ENCODE measurements around the gene PAPSS1. TPM values are rescaled to one million over a fixed set of nuclear protein-coding genes. Genes with fewer than 3 reads are reported as not detected.

PAPSS1 gene
- total and polyA plus RNA-seq, 2 of the 8 experiments (the other 6 are each of a cell fraction or from before 2014, with no cell fraction given): 79.2 to 98.5 TPM

GRCh38 chr4:107616838-107617389, 103.1 kb downstream of the PAPSS1 start:
- Histone ChIP-seq H3K14ac (ENCODE audit: insufficient read length) (no peak overlapping the region), H2BK120ac (replicated peaks; ENCODE audit: low read depth, low read length) (no peak overlapping the region), H2BK15ac (ENCODE audit: low read length) (no peak overlapping the region), H3K79me1 (ENCODE audit: low read depth, low read length) (no peaks in the 10 kb centered on the region; the same call in 1 of the 2 replicates), H2BK5ac (ENCODE audit: low read depth, low read length) (no peak overlapping the region), H3K4ac (replicated peaks; ENCODE audit: insufficient read length, low read depth, low read length) (no peak overlapping the region), H4K91ac (replicated peaks; ENCODE audit: insufficient read length, low read length) (no peak overlapping the region), H3K9me3 (ENCODE audit: insufficient read depth in 2 of 2, low read depth in 1 of 2, low read length in 1 of 2) (no peaks in the 10 kb centered on the region; a peak in 1 of 4 replicates), H2BK12ac (ENCODE audit: low read depth, low read length) (no peak overlapping the region), H3K27me3 (replicated peaks in 1 of 4; ENCODE audit: control insufficient read depth in 3 of 4, extremely low read depth in 1 of 4, insufficient read depth in 3 of 4, low read length in 3 of 4) (no peaks in the 10 kb centered on the region), H4K5ac (ENCODE audit: insufficient read length, low read depth, low read length) (no peak overlapping the region), H2AFZ (ENCODE audit: low read length) (no peak overlapping the region), H4K8ac (ENCODE audit: extremely low read depth, insufficient read depth, low read length) (no peak overlapping the region), H3K4me3 (ENCODE audit: extremely low read depth in 1 of 4, insufficient read depth in 2 of 4, low read depth in 3 of 4, low read length in 4 of 4) (no peak overlapping the region), H3K79me2 (ENCODE audit: control insufficient read depth in 1 of 2, insufficient read depth in 2 of 2, low read length in 2 of 2) (no peaks in the 10 kb centered on the region; a peak in 1 of 4 replicates), H3K27ac (ENCODE audit: low read depth, low read length) (no peak overlapping the region), H3K23me2 (ENCODE audit: low read depth, low read length) (no peaks in the 10 kb centered on the region), H3K56ac (replicated peaks; ENCODE audit: insufficient read length, low read depth, low read length) (no peak overlapping the region), H3K4me1 (replicated peaks in 1 of 4; ENCODE audit: control insufficient read depth in 3 of 4, insufficient read depth in 4 of 4, low read length in 3 of 4) (no peaks in the 10 kb centered on the region), H3K23ac (ENCODE audit: insufficient read length) (no peak overlapping the region), H4K20me1 (replicated peaks in 1 of 2; ENCODE audit: control insufficient read depth in 1 of 2, insufficient read depth in 2 of 2, low read length in 2 of 2) (no peaks in the 10 kb centered on the region), H3K18ac (ENCODE audit: extremely low read depth, low read length) (no peak overlapping the region), H3K36me3 (ENCODE audit: control insufficient read depth in 2 of 4, insufficient read depth in 4 of 4, low read length in 3 of 4) (peaks cover 0 to 9% (median 5%) of the 10 kb centered on the region in 4 experiments; a peak in 4 of 8 replicates), H3K9ac (replicated peaks in 1 of 4; ENCODE audit: extremely low read depth in 1 of 4, low read depth in 3 of 4, low read length in 3 of 4) (no peak overlapping the region), H2BK20ac (ENCODE audit: low read length) (no peak overlapping the region), H3K4me2 (ENCODE audit: insufficient read depth in 1 of 2, low read depth in 2 of 2, low read length in 2 of 2) (no peak overlapping the region), H2AK5ac (ENCODE audit: low read depth, low read length) (no peak overlapping the region)
- no peak for DNase-seq (ENCODE audit: low read depth in 1 of 2, low spot score in 2 of 2)
- FAIRE-seq: no peak
- ChIA-PET POLR2A (ENCODE audit: partially characterized antibody) (interaction anchor here (0.7 kb wide), 1 partner anchor 13 kb away, joined by 3 read pairs; no protein-coding TSS in a partner anchor), CTCF (ENCODE audit: partially characterized antibody) (interaction anchor here (0.7 kb wide), 2 partner anchors 124 to 1370 kb away, joined by 3 read pairs; no protein-coding TSS in a partner anchor)
- TF ChIP-seq BRCA1 (IDR thresholded peaks at IDR 0.05; ENCODE audit: low read depth, low read length) (no peak), HDAC6 (IDR thresholded peaks at IDR 0.05; ENCODE audit: low read depth, low read length) (no peak), ASH2L (IDR thresholded peaks at IDR 0.05; ENCODE audit: low read length) (no peak)
- WGBS, 2 experiments (ENCODE audit: extremely low coverage in 1 of 2, insufficient coverage in 1 of 2, insufficient read length in 1 of 2, insufficient replicate concordance in 2 of 2, low coverage in 1 of 2, low lambda C conversion rate in 2 of 2, missing lambda C conversion rate in 1 of 2): 80% methylated on average over 1 of the region's 3 CpGs; no CpG with 5 or more reads in 1 of the 2 experiments

All from H1 (cell line).